GM12801 (cell line): ENCODE results near the gene PHOX2A.

ENCODE experiments used
- CTCF ChIP-seq: IDR thresholded peaks from one replicate; pipeline ENCODE4 v1.5.1; 2011; ENCODE audit warnings: control low read depth; ENCODE audit not compliant: insufficient read length; ENCODE audit errors: extremely low read depth

PHOX2A gene

GRCh38 chr11:72244361-72245262 is 636 bp upstream of the PHOX2A start:
- TF ChIP-seq CTCF, result no peak

- TF ChIP-seq CTCF, result no peak
Measured at GRCh38 chr11:72243173-72244059, 560 bp downstream of the PHOX2A start.

GRCh38 chr11:72242141-72242540 is 1.8 kb downstream of the PHOX2A start:
- TF ChIP-seq CTCF, result no peak

- no peak for TF ChIP-seq CTCF
Measured at GRCh38 chr11:72241291-72241781, 2.6 kb downstream of the PHOX2A start.

DNA sequence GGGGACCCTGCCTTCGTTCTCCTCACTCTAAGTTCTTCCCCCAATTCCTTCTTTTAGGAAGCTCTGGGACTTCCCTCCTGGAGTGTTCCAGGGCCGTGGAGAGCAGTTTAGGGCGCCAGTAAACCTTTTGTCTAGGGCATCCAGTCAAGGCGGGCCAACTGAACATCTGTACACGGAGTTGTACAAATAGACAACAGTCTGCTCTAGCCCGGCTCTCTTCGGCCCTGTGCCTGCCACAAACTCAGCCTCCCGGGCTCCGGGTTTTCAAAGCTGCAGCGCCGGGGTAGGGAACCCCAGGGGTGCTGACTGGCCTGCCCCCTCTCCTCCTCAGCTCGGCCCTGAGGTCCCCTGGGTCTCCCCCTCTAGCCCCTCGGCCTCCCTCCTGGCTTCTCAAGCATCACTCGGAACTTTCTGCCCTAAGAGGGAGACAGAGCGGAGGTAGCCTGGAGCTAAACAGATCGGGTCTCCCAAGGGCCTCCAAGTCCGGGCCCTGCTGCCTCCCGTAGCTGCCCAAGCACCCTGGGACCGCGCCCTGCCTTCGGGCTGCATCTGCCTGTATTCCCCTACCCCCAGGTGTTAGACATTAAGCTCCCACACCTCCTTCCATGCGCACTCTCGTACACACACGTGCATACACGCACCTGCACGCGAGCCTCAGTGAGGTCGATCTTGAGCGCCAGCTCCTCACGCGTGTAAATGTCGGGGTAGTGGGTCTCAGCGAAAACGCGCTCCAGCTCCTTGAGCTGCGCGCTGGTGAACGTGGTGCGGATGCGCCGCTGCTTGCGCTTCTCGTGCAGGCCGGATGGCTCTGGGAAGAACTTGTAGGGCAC is 3.3 kb downstream of the PHOX2A start:
- no peak for TF ChIP-seq CTCF

- TF ChIP-seq CTCF, result no peak
Measured at GRCh38 chr11:72239849-72240460, 4.0 kb downstream of the PHOX2A start.
